GM23338 (cell line): ENCODE data around the gene NCOA7.

Experiments used
- CTCF ChIP-seq, 2 experiments: fragments of 200-600 bp in 1 of 2; sonication (generic) in 1 of 2; conservative IDR thresholded peaks; 2 replicates each; pipeline versions ENCODE4 v1.5.1 to v1.6.1; 2016 to 2017; ENCODE audit warnings: antibody characterized with exemption in 2 of 2, low read depth in 2 of 2, mild to moderate bottlenecking in 2 of 2, moderate library complexity in 1 of 2
- EZH2 ChIP-seq: fragments of 200-600 bp; sonication (generic); IDR thresholded peaks from one replicate; pipeline ENCODE4 v1.8.0; 2017; ENCODE audit warnings: antibody characterized with exemption, mild to moderate bottlenecking, low read depth; ENCODE audit not compliant: unreplicated experiment
- POLR2AphosphoS5 ChIP-seq: IDR thresholded peaks from 2 replicates; pipeline ENCODE4 v1.6.1; 2016; ENCODE audit warnings: antibody characterized with exemption, low read depth
- REST ChIP-seq: IDR thresholded peaks from one replicate; pipeline ENCODE4 v1.6.1; 2018; ENCODE audit warnings: antibody characterized with exemption; ENCODE audit not compliant: unreplicated experiment
- ZNF331 ChIP-seq: fragments of 250-450 bp; sonication (Bioruptor Pico); IDR thresholded peaks from 2 replicates; pipeline ENCODE4 v1.5.0; 2020; ENCODE audit warnings: low read depth, mild to moderate bottlenecking, moderate library complexity

DNA sequence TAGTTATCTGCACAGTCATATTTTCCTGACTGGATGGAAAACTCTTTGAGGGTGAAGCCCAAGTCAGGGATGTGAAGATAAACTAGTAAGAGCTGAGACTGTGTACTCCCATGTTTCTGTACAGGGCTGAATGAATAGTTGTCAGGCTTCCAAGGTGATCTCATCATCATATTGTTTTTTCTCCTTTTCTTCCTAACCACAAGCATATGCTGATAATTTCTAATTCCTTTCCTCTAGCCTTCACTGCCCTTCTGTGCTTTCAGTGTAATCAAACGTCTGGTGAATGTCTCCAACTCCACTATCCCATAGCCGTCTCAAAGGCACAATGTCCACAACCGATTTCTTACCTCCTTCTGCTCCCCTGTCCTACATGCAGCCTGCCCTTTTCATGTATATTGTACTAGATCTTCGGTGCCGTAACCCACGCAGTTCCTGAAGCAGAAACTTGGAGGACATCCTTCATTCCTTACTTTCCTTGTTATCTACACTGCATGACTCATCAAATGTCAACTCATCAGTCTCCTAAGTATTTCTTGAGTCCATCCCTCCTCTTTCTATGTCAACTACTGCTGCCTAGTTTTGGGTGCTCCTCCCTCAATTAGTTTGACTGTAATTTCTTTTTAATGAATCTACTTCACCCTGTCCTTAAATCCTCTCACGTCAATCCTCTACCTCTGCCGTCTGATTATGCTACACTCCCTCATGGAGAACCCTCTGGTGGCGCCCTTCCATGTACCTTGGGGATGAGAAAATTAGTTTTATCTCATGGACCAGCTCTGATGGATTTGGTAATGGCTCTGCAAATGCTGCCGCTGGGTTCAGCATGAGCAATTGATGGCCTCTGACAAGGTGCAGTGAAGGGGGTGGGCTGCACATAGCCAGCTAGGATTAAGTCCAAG is 21.9 kb downstream of the NCOA7 start:
- no peak for TF ChIP-seq ZNF331 (CRISPR knock-in tag)
- no peak for TF ChIP-seq CTCF (conservative IDR thresholded peaks at IDR 0.05; ENCODE audit: low read depth in 2 of 2)
- TF ChIP-seq EZH2: no peak
- TF ChIP-seq REST: no peak
- no peak for TF ChIP-seq POLR2AphosphoS5
